WI38 (cell line): ENCODE data around the gene TMEM18.
"Not testable (repeated sequence)": the region's sequence is repeated elsewhere in the genome, so short reads cannot be mapped to it uniquely, and the experiment has no call there.

ENCODE experiments used
- H3K4me3 ChIP-seq: 2 replicates; pipeline ENCODE4 v1.5.1; 2011; ENCODE audit warnings: low read depth, mild to moderate bottlenecking, control low read depth, low read length
- TF ChIP-seq, protein P1 (sequence below): IDR thresholded peaks from 2 replicates; pipeline ENCODE4 v1.5.1; 2012; ENCODE audit warnings: low read depth, mild to moderate bottlenecking, control low read depth, low read length

TMEM18 gene

DNA sequence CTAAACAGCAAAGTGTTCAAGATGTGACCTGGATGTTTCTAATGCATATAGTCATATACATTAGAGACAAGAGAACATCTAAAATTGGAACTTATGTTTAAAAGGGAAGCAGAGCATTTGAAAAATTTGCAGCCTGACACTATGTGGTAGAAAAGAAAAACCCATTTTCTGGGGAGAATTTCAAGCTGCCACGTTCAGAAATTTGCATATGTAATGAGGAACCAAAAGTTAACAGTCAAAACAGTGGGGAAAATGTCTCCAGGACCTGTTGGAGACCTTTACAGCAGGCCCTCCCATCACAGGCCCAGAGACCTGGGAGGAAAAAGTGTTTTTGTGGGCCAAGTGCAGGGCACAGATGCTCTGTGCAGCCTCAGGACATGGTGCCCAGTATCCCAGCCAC is 8.2 kb upstream of the TMEM18 start:
- TF ChIP-seq, protein P1, sequence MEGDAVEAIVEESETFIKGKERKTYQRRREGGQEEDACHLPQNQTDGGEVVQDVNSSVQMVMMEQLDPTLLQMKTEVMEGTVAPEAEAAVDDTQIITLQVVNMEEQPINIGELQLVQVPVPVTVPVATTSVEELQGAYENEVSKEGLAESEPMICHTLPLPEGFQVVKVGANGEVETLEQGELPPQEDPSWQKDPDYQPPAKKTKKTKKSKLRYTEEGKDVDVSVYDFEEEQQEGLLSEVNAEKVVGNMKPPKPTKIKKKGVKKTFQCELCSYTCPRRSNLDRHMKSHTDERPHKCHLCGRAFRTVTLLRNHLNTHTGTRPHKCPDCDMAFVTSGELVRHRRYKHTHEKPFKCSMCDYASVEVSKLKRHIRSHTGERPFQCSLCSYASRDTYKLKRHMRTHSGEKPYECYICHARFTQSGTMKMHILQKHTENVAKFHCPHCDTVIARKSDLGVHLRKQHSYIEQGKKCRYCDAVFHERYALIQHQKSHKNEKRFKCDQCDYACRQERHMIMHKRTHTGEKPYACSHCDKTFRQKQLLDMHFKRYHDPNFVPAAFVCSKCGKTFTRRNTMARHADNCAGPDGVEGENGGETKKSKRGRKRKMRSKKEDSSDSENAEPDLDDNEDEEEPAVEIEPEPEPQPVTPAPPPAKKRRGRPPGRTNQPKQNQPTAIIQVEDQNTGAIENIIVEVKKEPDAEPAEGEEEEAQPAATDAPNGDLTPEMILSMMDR, result no peak
- no peak overlapping the region for H3K4me3 ChIP-seq

DNA sequence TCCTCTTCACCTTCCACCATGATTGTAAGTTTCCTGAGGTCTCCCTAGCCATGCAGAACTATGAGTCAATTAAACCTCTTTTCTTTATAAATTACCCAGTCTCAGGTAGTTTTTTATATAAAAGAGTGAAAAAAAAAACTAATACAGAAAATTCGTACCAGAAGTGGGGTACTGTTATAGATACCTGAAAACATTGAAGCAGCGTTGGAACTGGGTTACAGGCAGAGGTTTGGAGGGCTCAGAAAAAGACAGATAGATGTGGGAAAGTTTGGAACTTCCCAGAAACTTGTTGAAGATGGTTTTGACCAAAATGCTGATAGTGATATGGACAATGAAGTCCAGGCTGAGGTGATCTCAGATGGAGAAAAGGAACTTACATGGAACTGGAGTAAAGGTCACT is 7.7 kb upstream of the TMEM18 start:
- H3K4me3 ChIP-seq, result not testable (repeated sequence)

DNA sequence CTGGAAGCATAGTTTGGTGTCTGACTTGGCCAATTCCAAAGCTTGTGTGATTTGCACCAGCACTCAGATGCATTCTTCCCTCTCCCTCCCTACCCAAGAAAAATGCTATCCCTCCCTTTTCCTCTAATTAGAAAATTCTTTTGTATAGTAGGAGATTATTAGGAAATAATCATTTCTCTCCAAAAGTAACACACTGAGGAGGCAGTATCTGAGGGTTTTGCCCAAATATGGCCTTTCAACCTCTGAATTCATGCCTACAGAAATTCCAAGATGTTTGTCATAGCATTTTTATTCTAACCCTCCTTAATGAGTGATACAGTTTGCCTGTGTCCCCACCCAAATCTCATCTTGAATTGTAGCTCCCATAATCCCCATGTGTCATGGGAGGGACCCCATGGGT is 5.0 kb upstream of the TMEM18 start:
- H3K4me3 ChIP-seq, result no peak overlapping the region
- TF ChIP-seq, protein P1, result no peak

DNA sequence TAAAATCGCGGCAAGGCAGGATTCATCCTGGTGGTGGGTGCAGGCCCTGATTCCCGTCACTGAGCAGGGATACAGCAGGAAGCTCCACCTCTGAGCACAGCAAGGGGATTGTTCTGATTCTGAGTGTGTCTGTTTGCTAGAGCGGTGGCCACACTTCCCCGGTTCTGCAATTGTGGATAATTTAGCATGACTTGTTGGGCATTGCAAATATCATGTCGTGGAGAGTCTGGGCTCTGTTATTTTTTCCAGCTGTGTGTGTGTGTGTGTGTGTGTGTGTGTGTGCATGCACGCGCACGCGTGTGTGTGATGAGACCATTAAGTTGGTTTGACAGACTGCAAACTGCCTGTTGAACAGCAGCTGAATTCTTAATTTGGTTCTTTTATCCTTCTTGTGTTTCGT is 4.1 kb upstream of the TMEM18 start:
- no peak overlapping the region for H3K4me3 ChIP-seq
- TF ChIP-seq, protein P1, result no peak

DNA sequence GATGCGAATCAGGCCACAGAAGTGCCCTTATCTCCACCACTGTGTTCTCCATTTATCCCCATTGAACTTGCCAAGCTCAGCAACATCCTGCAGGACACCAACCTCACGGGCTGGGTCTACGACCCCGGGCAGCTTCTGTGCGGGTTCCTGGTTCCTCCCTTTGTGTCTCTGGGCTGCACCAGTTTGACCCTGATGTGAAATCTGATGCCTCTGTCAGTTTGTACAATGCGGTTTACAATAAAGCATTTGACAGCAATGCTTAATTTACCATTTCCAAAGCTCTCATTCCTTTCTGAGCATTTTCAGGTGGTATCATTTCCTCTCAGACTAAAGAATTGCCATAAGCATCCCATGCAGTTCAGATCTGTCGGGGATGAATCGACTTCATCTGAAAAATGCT is 3.3 kb upstream of the TMEM18 start:
- TF ChIP-seq, protein P1, result no peak
- H3K4me3 ChIP-seq, result no peak overlapping the region

DNA sequence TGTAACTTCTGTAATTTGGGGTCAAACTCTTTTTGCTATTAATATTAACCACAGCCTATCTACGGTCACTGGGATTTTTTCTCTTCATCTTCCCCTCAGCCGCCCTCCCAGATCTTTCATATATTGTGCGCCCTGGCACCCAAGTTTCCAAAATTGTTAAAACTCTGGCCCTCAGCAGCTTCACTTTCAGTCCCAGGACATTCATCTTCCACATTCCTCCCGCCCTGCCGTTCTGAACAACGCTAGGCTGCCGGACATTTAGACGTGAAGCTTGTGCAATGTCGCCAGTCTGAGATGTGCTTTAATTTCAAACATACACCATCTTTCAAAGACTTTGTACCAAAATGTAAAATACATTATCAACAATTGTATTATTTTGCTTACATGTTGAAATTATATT is 1.8 kb upstream of the TMEM18 start:
- H3K4me3 ChIP-seq, result no peak overlapping the region
- TF ChIP-seq, protein P1, result no peak

DNA sequence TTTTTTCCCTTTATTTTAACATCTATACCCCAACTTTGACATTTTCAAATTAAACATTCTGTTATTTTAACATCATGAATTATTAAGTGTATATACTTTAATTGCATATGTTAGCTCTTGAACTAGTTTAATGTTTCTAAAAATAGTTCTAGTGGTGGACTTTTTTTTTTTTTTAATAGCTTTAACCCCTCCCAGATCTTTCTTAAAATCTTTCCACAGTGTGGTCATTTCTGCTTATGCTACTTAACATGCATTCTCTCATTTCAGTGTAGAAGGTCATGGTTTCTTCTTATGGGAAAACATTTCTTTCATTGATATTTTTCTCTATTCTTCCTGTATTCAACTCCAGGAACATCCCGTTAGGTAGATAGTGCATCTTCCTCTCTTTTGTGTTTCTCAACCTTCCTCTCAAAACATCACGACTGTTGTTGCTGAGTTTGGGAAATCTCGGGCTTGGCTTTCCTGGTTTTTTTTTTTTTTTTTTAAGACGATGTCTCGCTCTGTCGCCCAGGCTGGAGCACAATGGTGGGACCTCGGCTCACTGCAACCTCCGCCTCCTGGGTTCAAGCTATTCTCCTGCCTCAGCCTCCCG is 849 bp upstream of the TMEM18 start:
- TF ChIP-seq, protein P1, result no peak
- peak overlapping the region; percentile 92 for H3K4me3 ChIP-seq

DNA sequence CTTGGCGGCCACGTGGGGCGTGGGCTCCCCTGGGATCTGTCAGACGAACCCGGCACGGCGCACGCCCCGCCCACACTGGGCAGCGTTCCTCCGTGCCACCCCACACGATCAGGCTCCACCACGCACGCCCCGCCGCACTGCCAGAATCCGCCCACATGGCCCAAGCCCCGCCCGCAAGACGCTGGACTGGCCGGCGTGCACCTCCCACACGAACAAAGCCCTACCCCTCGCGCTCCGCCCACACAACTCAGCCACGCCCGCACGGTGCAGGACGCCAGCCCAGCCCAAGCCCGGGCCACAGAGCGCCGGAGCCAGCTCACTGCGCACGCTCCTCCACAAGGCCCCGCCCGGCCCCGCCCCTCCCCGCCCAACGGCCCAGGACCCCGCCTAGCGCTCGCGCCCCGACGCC is 555 bp downstream of the TMEM18 start:
- H3K4me3 ChIP-seq, result peak overlapping the region; percentile 65
- TF ChIP-seq, protein P1, result no peak
